GM12865 (cell line): ENCODE data around the gene TNIK.

Source experiments
- DNase-seq: peaks from one replicate; pipeline ENCODE4 v3.0.0; 2010; ENCODE audit warnings: low read depth
- H3K4me3 ChIP-seq: 2 replicates; pipeline ENCODE4 v1.5.1; 2011; ENCODE audit warnings: mild to moderate bottlenecking, low read depth, low read length, control low read depth
- TF ChIP-seq, protein P1 (sequence below): IDR thresholded peaks from 2 replicates; pipeline ENCODE4 v1.5.1; 2011; ENCODE audit warnings: low read length, control low read depth, low read depth, inconsistent platforms; ENCODE audit not compliant: insufficient read depth; ENCODE audit errors: missing control alignments

The TNIK gene

DNA sequence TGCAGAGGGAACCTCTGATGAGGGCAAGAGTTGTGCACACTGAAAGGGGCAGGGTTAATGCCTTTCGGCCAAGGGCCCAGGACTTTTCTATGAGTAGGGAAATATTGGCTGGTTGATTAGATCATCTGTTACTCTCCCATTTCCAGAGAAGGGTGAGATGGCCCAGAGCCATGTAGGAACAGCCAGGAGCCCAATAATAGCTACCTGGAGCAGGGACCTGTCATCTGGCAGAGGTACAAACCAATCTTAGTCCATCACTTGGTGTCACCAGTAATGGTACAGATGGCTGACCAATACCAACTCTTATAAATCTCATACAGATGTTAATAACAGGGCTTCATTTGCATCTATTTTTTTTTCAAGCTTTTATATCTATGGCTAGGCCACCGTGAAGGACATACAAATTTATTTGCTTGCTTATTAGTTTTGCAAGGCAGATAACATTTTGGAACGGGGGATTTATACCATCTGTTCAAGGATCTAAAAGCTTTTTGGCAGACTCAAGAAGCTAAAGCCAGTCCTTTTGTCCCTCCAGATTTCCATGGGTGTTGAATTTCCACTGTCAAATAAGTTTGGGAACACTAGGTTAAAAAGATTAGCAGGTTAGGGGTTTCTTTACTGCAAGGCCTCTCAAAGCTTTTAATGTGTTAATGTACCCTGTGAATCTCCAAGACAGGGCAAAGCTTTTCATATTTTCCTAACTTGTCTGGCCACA, 79.3 kb downstream of the TNIK start:
- no peak for DNase-seq
- H3K4me3 ChIP-seq: no peak overlapping the region
- TF ChIP-seq, protein P1, sequence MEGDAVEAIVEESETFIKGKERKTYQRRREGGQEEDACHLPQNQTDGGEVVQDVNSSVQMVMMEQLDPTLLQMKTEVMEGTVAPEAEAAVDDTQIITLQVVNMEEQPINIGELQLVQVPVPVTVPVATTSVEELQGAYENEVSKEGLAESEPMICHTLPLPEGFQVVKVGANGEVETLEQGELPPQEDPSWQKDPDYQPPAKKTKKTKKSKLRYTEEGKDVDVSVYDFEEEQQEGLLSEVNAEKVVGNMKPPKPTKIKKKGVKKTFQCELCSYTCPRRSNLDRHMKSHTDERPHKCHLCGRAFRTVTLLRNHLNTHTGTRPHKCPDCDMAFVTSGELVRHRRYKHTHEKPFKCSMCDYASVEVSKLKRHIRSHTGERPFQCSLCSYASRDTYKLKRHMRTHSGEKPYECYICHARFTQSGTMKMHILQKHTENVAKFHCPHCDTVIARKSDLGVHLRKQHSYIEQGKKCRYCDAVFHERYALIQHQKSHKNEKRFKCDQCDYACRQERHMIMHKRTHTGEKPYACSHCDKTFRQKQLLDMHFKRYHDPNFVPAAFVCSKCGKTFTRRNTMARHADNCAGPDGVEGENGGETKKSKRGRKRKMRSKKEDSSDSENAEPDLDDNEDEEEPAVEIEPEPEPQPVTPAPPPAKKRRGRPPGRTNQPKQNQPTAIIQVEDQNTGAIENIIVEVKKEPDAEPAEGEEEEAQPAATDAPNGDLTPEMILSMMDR: no peak

DNA sequence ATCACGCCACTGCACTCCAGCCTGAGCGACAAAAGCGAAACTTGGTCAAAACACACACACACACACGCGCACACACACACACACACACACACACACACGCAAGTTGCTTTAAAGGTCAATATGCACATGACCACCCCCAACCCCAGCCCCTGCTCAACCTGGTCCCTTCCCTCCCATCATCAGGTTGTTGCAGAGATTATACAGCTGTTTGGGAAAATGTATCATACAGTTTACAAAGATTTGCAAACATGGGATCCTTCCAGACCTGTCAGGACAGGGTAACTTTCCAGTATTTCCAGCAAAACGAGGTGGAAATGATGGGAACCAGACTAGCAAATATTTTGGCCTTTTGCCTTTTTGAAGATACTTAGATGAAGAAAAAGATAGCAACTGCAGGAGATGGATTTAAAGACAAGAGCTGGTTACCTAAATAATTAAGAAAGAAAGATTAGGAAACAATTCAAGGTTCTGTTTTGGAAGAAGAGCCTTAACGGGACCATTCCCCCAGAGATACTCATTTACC, 80.2 kb downstream of the TNIK start:
- TF ChIP-seq, protein P1: no peak
- H3K4me3 ChIP-seq: no peak overlapping the region
- DNase-seq: no peak

DNA sequence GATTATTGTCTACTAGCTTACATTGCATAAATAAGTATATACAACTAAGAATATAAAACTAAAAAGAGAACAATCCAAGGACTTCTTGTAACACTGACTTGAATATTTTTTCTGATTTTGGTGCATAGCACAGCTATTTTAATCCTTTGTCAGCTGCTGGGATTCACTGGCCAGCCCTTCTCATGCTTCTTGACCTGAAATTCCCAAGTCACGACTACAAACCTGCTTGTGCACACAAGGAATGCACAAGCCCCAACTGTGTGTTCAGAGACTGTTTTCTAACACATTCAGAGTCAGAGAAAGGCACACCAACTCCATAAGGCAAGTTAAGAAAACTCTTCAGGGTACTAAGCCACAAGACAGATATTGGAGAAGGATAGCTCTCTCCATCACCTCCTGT, 80.9 kb downstream of the TNIK start:
- H3K4me3 ChIP-seq: no peak overlapping the region
- TF ChIP-seq, protein P1: no peak
- DNase-seq: no peak

DNA sequence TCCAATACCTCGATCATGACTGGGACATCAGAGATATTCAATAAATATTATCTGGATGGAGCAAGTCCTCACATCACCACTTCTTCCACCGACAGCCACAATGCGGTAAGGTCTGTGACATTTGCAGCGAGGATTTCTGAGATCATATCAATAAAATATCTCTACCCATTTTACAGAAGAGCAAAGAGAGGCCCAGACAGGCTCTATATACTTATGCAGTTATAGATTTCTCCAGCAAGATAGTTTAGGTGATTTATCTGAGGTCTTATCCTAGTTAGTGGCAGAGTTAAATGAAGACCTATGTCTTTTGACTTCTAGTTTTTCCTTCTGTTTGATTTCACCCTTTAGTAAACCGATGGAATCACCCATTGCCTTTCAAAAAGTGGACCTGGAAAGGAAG, 81.6 kb downstream of the TNIK start:
- DNase-seq: no peak
- H3K4me3 ChIP-seq: no peak overlapping the region
- TF ChIP-seq, protein P1: no peak

DNA sequence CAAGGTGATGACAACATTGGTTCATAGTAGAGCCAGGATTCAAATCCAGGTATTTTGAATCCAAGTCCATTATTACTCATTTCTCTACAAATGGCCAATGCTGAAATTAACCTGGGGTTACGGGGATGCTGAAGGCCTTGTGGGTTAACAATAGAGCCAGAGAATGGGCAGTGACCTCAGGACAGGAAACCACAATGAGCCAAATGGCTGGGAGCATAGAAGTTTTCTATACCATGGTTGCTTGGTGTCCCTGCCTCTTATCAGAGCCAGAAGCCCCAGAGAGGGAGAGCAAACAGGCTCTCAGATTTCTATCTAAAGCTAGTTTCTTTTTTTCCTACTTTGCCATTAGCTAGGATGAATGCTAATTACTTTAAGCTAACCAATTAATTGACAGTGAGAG, 82.3 kb downstream of the TNIK start:
- TF ChIP-seq, protein P1: no peak
- DNase-seq: no peak
- H3K4me3 ChIP-seq: no peak overlapping the region

DNA sequence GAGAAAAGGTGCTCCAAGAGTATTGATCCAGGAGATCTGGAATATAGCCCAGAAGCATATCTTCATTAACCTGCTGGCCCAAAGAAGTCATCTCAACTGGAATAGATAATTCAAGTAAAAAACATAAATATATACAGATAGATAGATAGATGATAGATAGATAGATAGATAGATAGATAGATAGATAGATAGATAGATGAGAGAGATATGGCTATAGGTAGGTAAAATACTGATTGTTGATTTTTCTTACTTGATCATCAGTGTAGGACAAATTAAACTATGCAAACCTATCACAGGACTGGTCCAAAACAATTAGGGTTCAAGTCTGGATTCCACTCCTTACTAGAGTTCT, 83.6 kb downstream of the TNIK start:
- no peak overlapping the region for H3K4me3 ChIP-seq
- no peak for DNase-seq
- TF ChIP-seq, protein P1: no peak

DNA sequence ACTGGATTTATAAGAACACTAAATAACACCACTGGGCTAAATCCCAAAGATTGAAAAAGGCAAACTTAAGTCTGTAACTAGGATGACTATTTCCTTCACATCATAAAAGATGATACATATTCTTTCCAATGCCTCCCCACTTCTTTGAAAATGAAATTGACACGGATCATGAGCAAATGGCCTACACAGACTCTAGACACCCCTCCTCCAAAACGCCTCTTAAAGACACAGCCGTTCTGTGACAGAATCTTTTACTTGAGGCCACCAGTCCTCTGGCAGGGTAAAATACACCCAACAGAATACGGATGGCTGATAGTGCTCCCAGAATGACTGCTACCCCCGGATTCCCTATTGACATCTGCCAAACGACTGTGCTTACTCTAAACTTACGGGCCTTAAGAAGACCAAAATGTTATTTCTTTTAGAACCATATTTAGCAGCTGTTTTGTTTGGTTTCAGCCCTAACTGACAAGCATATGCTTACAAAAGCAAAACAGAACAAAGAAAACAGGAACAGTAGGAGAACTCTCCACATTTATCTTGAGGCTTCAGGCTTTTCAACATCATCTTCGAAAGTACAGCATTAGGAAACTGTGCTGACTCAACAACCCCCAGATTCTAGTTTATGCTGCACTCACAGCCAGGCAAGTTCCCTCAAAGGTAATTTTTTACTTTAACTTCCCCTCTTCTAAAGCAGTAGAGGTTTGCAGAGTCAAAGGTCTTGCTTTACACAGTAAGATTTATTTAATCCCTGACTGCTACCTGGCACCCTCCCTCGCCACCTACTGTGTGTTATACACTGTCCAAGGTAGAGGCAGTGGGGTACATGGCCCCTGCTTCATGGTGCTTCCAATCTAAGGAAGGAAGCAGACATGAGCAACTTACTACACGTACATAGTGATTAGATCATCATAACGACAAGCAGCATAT, 84.3 kb downstream of the TNIK start:
- TF ChIP-seq, protein P1: no peak
- no peak for DNase-seq
- no peak overlapping the region for H3K4me3 ChIP-seq
